Activated CD8-positive, alpha-beta memory T cell treated with anti-CD3 and anti-CD28 coated beads, Interleukin-2, amount 50 U/mL, for 1 hour (primary cell): ENCODE measurements around the gene LY6G6D.

Experiments
- DNase-seq: peaks from one replicate; pipeline ENCODE4 v3.0.0-alpha.2; 2020; ENCODE audit errors: extremely low read depth

Gene LY6G6D, protein sequence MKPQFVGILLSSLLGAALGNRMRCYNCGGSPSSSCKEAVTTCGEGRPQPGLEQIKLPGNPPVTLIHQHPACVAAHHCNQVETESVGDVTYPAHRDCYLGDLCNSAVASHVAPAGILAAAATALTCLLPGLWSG

DNA sequence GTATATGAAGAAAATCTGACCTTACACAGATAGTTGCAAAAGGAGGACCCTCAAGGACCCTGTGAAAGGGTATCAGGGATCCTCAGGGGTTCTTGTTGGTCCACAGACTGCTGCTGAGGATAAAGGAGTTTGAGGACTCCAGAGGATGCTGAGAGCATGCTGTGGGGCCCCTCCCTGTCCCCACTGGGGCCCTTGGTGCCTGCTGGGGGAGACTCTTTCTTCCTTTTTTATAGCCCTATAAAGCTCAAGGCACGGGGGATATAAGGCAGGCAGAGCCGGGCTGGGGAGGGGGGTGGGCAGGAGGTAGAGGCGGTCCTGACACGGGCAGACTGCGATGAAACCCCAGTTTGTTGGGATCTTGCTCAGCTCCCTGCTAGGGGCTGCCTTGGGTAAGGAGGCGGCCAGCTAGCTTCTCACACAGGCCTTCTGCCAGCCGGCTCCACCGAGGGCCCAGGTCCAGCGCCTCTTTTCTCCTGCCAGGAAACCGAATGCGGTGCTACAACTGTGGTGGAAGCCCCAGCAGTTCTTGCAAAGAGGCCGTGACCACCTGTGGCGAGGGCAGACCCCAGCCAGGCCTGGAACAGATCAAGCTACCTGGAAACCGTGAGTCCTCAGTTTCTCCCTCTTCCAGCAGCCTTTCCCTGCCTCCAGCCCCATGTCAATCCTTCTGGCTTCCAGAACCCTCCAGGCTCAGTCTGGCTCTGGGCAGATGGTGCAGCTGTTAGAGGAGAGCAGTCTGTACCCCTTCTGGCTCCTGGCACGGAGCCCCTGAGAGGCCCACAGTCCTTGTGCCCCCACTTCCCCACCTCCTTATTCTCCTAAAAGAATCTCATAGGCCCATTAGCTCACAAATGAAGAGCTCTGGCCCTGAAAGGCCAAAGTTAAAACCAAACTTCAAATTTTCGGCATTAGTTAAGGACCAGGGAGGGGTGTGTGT lies at the start of gene LY6G6D:
LY6G6D (plus strand) TSS at position 327 of the 937 bp plus-strand sequence; CDS start at position 335, 8 bp downstream.
- no peak for DNase-seq

GRCh38 chr6:31665501-31666336 lies 49.4 kb upstream of the LY6G6D start, which contains the start of gene CSNK2B:
Gene CSNK2B (plus strand): TSS chr6:31666080. CDS start chr6:31666832, 752 bp downstream.
- peak; percentile 96 for DNase-seq

DNA sequence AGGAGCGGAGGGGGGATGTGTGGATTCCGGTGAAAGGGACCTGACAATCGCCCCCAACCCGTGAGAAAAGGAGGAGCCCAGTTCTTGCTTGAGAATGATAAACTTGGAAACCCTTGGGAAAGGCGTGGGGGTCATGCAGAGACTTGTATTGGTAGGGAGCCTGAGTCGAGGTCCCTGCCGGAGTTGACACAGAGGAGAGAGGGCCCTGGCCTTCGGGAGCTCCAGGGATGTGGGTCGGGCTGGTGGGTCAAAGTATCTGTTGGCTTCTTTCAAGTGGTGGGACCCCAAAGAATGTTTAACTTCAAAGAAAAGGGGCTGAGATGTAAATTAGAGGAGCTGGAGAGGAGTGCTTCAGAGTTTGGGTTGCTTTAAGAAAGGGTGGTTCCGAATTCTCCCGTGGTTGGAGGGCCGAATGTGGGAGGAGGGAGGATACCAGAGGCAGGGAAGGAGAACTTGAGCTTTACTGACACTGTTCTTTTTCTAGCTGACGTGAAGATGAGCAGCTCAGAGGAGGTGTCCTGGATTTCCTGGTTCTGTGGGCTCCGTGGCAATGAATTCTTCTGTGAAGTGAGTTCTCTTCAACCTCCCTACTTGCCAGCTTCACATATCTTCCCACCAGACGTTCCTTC lies 48.7 kb upstream of the LY6G6D start:
- no peak for DNase-seq

DNA sequence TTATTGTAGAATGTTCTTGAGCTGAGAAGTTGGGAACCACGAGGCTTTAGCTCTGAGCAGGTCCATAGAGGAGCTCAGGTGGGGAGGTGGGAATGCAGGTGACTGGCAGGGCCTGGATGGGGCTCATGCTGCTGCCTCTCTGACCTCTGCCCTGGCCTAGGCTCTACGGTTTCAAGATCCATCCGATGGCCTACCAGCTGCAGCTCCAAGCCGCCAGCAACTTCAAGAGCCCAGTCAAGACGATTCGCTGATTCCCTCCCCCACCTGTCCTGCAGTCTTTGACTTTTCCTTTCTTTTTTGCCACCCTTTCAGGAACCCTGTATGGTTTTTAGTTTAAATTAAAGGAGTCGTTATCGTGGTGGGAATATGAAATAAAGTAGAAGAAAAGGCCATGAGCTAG lies 45.5 kb upstream of the LY6G6D start, which contains the start of gene LY6G5B:
LY6G5B (plus strand) TSS at position 301 of the 400 bp plus-strand sequence. CDS start 975 bp downstream, outside the sequence.
- DNase-seq = no peak

GRCh38 chr6:31676322-31676903 lies 38.7 kb upstream of the LY6G6D start:
- DNase-seq = no peak

DNA sequence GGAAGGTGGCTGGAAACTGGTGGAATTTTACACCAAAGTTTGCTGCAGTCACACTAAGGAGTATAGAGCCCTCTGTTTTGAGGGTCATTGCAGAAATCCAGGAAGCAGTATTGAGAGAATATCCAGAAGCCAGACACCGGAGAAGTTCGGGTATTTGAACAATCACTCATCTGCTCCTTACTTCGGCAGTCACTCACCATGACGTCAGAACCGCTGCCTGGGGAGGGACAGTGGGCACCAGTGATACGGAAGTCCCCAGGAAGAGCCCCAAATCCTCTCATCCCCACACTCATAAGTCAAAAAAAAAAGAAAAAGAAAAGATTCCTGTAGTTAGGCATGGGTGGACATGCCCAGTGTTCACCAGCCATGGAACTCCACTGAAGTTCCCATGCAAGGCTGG lies 38.2 kb upstream of the LY6G6D start:
- DNase-seq = no peak

DNA sequence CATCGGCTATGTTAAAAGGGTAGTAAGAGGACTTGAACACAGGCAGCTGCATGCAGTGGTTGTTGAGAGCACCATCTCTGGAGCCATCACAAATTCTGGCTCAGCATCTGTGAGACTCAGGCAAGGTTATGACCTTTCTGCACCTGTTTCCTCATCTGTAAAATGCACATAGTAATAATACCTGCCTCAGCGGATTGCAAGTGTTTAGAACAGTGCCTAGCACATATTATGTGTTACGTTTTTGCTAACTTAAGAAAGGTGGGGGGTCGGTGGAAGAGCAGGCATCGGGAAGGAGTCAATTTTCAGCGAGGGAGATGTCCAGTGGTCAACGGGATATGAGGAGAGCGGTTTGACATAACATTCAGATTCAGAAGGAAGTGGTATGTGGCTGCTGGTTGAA lies 37.2 kb upstream of the LY6G6D start:
- DNase-seq = no peak

- no peak for DNase-seq
Measured at GRCh38 chr6:31680226-31681134, 34.7 kb upstream of the LY6G6D start, which contains the start of gene LY6G5C. Gene LY6G5C (minus strand): TSS chr6:31681067. CDS start chr6:31680373, 694 bp downstream.

DNA sequence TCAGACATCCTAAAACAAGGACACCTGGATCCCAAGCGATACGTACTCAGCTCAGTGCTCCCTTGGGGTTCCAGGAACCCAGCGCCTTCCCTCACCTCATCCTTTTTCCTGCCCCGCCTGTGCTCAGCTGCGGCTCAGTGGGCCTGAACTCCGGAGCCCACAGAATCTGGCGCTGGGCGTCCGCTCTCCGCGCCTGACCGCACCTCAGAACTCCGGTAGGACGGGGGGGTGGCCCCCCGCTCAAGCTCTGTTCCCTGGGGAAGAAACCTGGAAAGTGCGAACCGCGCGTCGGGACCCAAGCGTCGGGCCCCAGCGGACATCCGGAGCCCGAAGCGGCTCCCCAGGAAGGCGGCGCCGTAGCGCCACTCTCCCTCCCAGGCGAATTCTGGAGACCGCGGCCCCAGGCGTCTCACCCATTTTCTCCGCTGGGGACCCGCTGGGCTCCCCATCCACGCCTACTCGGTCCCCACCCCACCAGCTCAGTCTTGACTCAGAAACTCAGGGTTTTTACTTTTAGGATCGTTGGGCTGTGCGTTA lies 33.9 kb upstream of the LY6G6D start:
- no peak for DNase-seq

DNA sequence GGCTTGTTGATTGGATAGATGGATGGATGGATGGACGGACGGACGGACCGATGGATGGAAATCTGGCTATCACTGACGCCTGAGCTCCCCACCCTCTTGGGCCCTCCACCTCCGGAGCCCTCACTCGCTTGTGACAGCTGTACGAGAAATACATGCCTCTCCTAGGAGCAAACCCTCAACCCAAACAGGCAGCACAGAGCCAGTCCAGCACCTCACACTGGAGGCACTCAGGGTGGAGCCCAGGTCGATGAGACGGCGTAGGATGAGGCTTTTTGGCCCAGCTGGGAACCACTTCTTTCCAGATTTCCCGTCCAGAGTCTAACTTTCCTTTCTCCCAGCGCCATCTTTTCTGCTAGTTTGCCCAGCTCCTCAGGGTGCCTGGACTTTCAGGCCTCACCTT lies 31.6 kb upstream of the LY6G6D start:
- no peak for DNase-seq

DNA sequence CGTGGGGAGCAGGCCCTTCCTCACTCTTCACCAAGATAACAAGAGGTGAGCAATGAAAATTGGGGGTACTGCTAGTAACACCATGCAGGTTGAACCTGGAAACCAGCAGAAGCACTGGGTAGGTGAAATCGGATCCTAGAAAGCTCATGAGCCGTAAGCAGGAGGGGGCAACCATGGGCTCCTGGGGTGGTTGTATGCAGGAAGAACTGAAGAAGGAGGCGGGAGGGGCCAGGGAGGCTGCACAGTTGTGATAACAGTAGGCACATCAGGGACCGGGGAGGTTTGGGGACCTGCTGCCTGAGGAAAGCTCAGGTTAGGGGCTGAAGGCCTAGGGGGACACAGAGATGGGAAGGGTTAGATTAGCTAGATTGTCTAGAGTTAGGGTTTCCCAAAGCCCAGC lies 28.7 kb upstream of the LY6G6D start:
- DNase-seq = no peak

DNA sequence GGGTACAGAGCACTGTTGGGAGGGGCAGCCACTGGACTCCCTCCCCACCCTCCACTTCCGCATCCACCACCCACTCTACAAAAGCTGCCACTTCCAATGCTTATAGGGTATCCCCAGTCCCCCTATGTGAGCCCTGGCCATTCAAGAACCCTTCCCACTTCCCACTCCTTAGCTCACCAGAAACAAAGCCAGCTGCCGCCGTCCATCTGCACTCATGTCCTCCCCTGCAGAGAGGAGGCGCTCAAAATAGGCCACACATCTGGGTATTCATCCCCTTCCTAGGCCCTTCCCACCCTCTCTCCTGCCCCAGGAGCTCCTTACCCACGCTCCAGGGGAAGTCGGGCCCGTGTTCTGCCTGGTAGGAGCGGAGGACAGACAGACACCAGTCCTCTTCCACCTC lies 27.8 kb upstream of the LY6G6D start:
- DNase-seq = no peak

DNA sequence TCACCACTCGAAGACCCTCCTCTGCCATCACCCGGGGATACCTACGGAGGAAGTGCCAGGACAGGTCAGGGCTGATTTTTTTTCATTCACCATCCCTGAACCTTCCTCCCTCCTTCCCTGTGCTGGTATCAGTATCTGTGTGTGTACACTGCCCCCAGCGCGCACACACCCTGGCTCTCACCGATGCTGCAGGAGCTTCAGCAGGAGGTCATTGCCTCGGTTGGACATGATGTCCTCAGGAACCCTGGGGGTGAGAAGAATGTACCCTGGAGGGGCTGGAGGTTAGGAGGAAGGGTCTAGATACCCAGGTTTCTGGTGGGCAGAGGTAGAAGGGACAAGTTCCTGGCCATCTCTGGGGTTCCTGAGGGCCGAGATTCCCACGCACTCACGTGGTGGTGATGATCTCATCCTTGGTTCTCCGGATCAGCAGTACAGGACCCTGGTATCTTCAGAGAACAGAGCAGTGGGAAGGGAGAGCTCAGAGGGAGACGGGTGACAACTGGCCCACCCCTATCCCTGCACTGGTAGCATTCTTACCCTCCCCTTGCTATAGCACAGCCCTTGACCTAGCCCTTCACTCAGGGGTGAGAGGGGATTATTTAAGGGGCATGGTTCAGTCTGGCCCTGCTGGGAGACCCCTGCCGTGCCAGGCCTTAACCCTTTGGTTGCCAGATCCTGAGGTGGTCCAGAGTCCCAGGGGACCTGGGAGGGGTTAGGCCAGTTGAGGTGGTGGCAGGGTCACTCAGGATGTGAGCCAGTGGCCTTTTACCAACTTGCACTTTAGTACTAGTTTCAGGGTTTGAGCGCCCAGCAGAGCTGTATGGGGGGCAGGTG lies 27.1 kb upstream of the LY6G6D start:
- no peak for DNase-seq

DNA sequence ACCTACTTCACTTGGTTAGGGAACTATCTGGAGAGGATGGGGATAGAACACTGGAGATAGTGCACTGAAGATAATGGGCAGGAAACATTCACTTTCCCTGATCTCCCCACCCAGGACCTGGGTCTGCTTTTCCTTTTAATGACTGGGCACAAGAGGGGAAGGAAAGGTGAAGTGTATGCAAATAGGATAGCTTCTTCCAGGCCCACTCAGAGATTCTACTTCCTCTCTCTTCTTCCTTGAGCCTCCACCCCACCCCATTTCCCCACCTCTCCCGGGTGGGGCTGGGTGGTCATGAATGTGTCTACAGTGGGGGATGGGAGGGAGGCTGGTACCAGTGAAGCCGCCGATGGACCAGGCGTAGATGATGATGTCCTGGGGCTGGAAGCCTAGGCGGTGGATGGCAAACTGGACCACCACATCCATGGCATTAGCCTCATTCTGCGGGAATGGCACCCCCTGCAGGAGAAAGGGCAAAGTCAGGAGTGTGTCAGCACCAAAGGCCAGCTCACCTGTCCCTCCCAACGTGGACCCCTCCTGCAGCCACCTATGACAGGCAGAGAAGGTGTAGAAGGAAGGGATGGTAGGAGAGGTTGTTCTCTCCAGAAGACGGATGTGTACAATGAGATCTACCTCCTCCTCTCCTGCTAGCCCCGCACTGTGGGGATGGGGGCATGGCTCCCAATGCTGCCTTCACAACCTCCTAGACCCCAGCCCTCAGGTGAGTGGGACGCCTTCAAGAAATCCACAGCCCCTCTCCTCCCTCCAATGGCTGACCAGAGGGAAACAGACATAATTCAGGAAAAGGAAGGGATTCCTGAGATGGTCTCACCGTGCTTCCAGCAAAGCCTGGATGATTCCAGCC lies 25.7 kb upstream of the LY6G6D start:
- no peak for DNase-seq

GRCh38 chr6:31690231-31691077 lies 24.7 kb upstream of the LY6G6D start:
- DNase-seq = no peak

DNA sequence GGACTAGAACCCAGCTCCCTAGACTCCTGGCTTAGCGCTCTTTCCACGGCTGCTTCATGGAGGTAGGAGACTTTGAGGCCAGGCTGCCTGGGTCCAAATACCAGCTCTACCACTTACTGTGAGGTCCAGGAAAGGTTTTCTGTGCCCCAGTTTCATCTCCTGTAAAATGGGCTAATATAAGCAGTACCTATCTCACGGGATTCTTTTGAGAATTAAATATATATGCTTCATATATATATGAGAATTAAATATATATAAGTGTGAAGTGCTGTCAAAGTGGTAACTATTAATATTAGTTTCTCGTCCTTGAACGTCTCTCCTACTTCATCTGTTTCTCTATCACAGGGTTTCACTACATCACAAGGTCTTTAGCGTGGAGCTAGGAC lies 24.1 kb upstream of the LY6G6D start:
- no peak for DNase-seq

- no peak for DNase-seq
Measured at GRCh38 chr6:31691564-31692108, 23.5 kb upstream of the LY6G6D start.
